Measurements from ENCODE around the gene CTSS.

DNA sequence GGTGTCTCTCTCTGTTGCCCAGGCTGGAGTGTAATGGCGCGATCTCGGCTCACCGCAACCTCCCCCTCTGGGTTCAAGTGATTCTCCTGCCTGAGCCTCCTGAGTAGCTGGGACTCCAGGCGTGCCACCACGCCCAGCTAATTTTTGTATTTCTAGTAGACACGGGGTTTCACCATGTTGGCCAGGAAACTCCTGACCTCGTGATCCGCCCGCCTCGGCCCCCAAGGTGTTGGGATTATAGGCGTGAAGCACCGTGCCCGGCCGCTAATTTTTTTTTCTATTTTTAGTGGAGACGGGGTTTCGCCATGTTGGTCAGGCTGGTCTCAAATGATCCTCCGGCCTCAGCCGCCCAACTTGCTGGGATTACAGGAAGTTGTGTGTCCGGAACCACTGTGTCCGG, 45.5 kb downstream of the CTSS start:
- TF ChIP-seq POLR2A (IDR thresholded peaks at IDR 0.05) (no peak), POLR2AphosphoS5 (IDR thresholded peaks at IDR 0.05) (no peak), EP300 (IDR thresholded peaks at IDR 0.05) (no peak)
- TF ChIP-seq, protein P1, sequence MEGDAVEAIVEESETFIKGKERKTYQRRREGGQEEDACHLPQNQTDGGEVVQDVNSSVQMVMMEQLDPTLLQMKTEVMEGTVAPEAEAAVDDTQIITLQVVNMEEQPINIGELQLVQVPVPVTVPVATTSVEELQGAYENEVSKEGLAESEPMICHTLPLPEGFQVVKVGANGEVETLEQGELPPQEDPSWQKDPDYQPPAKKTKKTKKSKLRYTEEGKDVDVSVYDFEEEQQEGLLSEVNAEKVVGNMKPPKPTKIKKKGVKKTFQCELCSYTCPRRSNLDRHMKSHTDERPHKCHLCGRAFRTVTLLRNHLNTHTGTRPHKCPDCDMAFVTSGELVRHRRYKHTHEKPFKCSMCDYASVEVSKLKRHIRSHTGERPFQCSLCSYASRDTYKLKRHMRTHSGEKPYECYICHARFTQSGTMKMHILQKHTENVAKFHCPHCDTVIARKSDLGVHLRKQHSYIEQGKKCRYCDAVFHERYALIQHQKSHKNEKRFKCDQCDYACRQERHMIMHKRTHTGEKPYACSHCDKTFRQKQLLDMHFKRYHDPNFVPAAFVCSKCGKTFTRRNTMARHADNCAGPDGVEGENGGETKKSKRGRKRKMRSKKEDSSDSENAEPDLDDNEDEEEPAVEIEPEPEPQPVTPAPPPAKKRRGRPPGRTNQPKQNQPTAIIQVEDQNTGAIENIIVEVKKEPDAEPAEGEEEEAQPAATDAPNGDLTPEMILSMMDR (IDR thresholded peaks at IDR 0.05): no peak
